HEK293 (cell line): ENCODE results near the gene SLC7A11.

Experiments used
- PRDM1 ChIP-seq: fragments of 450-650 bp; formaldehyde crosslinking; IDR thresholded peaks from 2 replicates; pipeline ENCODE4; 2016; ENCODE audit warnings: missing biosample characterization, missing genetic modification characterization
- ZBTB8A ChIP-seq: fragments of 450-650 bp; formaldehyde crosslinking; IDR thresholded peaks from 2 replicates; pipeline ENCODE4 v1.5.1; 2016; ENCODE audit warnings: missing biosample characterization, missing genetic modification characterization
- ZNF274 ChIP-seq, 2 experiments: fragments of 200-500 bp in 1 of 2; fragments of 450-650 bp in 1 of 2; sonication (Bioruptor generic) in 1 of 2; formaldehyde crosslinking in 1 of 2; IDR thresholded peaks; 2 replicates each; pipeline versions ENCODE4 v1.5.1 to v1.6.1; 2014 to 2016; ENCODE audit warnings: borderline replicate concordance in 1 of 2, inconsistent platforms in 1 of 2, low read length in 1 of 2, missing biosample characterization in 1 of 2, missing genetic modification characterization in 1 of 2
- ZNF341 ChIP-seq: fragments of 450-650 bp; formaldehyde crosslinking; IDR thresholded peaks from 2 replicates; pipeline ENCODE4; 2016; ENCODE audit warnings: low read depth, missing biosample characterization, missing genetic modification characterization
- ZSCAN30 ChIP-seq: fragments of 450-650 bp; IDR thresholded peaks from 2 replicates; pipeline ENCODE4 v1.5.1; 2018; ENCODE audit warnings: missing biosample characterization, mild to moderate bottlenecking, missing genetic modification characterization, moderate library complexity
- TF ChIP-seq, protein P1 (sequence below): fragments of 450-650 bp; formaldehyde crosslinking; IDR thresholded peaks from 2 replicates; pipeline ENCODE4 v1.5.1; 2016; ENCODE audit warnings: missing biosample characterization, missing genetic modification characterization
- TF ChIP-seq, protein P2 (sequence below): IDR thresholded peaks from 2 replicates; pipeline ENCODE4 v1.6.1; 2011; ENCODE audit warnings: mild to moderate bottlenecking, low read depth, low read length, borderline replicate concordance
- TF ChIP-seq, protein P3 (sequence below): fragments of 450-650 bp; formaldehyde crosslinking; IDR thresholded peaks from 2 replicates; pipeline ENCODE4 v1.5.1; 2016; ENCODE audit warnings: missing biosample characterization, missing genetic modification characterization

DNA sequence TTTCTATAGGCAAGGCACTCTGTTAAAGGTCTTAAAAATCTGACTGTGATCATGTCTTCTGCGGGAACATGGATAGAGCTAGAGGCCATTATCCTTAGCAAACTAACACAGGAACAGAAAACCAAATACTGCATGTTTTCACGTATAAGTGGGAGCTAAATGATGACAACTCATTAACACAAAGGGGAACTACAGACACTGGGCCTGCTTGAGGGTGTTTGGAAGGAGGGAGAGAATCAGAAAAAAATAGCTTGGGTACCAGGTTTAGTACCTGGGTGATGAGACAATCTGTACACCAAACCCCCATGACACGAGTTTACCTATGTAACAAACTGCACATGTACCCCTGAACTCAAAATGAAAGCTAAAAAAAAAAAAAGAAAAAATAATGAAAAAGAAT is 12.1 kb downstream of the SLC7A11 start:
- TF ChIP-seq, protein P1, sequence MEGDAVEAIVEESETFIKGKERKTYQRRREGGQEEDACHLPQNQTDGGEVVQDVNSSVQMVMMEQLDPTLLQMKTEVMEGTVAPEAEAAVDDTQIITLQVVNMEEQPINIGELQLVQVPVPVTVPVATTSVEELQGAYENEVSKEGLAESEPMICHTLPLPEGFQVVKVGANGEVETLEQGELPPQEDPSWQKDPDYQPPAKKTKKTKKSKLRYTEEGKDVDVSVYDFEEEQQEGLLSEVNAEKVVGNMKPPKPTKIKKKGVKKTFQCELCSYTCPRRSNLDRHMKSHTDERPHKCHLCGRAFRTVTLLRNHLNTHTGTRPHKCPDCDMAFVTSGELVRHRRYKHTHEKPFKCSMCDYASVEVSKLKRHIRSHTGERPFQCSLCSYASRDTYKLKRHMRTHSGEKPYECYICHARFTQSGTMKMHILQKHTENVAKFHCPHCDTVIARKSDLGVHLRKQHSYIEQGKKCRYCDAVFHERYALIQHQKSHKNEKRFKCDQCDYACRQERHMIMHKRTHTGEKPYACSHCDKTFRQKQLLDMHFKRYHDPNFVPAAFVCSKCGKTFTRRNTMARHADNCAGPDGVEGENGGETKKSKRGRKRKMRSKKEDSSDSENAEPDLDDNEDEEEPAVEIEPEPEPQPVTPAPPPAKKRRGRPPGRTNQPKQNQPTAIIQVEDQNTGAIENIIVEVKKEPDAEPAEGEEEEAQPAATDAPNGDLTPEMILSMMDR: no peak
- TF ChIP-seq PRDM1 (tag by site-specific recombination) (no peak), ZNF274 (IDR thresholded peaks at IDR 0.05; ENCODE audit: low read length) (no peak), ZNF274 (tag by site-specific recombination; IDR thresholded peaks at IDR 0.05; ENCODE audit: borderline replicate concordance) (no peak), ZNF341 (no peak), ZBTB8A (tag by site-specific recombination) (no peak), ZSCAN30 (tag by site-specific recombination) (no peak)
- TF ChIP-seq, protein P2, sequence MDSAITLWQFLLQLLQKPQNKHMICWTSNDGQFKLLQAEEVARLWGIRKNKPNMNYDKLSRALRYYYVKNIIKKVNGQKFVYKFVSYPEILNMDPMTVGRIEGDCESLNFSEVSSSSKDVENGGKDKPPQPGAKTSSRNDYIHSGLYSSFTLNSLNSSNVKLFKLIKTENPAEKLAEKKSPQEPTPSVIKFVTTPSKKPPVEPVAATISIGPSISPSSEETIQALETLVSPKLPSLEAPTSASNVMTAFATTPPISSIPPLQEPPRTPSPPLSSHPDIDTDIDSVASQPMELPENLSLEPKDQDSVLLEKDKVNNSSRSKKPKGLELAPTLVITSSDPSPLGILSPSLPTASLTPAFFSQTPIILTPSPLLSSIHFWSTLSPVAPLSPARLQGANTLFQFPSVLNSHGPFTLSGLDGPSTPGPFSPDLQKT: no peak
- TF ChIP-seq, protein P3, sequence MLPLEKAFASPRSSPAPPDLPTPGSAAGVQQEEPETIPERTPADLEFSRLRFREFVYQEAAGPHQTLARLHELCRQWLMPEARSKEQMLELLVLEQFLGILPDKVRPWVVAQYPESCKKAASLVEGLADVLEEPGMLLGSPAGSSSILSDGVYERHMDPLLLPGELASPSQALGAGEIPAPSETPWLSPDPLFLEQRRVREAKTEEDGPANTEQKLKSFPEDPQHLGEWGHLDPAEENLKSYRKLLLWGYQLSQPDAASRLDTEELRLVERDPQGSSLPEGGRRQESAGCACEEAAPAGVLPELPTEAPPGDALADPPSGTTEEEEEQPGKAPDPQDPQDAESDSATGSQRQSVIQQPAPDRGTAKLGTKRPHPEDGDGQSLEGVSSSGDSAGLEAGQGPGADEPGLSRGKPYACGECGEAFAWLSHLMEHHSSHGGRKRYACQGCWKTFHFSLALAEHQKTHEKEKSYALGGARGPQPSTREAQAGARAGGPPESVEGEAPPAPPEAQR (tag by site-specific recombination): no peak
